Adrenal gland (tissue), 5 donors: Measurements from ENCODE around the gene SUSD3.

Experiments
- POLR2A ChIP-seq, 2 donors: fragments of 450-650 bp; IDR thresholded peaks; one replicate each; pipeline ENCODE4 v1.6.1; 2017; ENCODE audit warnings: antibody characterized with exemption in 2 of 2, mild to moderate bottlenecking in 2 of 2, moderate library complexity in 1 of 2
- TF ChIP-seq, protein P1 (sequence below), 6 experiments: fragments of 450-650 bp in 4 of 6; fragments of 200-600 bp in 2 of 6; sonication (generic) in 1 of 6; IDR thresholded peaks; 1 replicate in 5 of 6; 2 replicates in 1 of 6; pipeline versions ENCODE4 v1.5.1 to v1.8.0; 2016 to 2021; ENCODE audit warnings: antibody characterized with exemption in 6 of 6, mild to moderate bottlenecking in 2 of 6, moderate library complexity in 1 of 6
- donor health status: DM: no; HTN: no; CAD: no.

DNA sequence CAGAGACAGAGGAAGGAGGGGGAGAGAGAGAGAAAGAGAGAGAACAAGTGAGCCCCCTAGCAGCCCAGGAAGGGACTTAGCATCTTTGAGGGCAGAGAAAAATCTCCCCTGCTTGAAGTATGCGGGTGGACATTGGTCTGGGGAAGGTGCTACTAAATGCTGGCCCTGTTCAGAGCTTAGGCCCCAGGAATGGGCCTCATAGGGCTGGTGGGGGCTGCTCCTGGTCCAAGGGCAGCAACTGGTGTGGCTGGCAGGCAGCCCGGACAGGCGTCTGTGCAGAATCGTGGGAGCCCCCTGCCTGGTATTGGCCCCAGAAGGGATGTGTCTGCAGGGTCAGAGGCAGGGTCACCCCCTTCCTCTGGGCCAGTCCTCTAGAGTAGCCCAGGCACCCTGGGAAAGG lies 47.8 kb upstream of the SUSD3 start:
- TF ChIP-seq, protein P1, sequence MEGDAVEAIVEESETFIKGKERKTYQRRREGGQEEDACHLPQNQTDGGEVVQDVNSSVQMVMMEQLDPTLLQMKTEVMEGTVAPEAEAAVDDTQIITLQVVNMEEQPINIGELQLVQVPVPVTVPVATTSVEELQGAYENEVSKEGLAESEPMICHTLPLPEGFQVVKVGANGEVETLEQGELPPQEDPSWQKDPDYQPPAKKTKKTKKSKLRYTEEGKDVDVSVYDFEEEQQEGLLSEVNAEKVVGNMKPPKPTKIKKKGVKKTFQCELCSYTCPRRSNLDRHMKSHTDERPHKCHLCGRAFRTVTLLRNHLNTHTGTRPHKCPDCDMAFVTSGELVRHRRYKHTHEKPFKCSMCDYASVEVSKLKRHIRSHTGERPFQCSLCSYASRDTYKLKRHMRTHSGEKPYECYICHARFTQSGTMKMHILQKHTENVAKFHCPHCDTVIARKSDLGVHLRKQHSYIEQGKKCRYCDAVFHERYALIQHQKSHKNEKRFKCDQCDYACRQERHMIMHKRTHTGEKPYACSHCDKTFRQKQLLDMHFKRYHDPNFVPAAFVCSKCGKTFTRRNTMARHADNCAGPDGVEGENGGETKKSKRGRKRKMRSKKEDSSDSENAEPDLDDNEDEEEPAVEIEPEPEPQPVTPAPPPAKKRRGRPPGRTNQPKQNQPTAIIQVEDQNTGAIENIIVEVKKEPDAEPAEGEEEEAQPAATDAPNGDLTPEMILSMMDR (IDR thresholded peaks at IDR 0.05) = no peak
- TF ChIP-seq POLR2A (IDR thresholded peaks at IDR 0.05) = no peak
